Naive thymus-derived CD4-positive, alpha-beta T cell (primary cell): ENCODE data around the gene MRPS24. TPM values are rescaled to one million over a fixed set of nuclear protein-coding genes. Genes with fewer than 3 reads are reported as not detected.

Experiments used
- ATAC-seq: fragments of 150-1000 bp; cut with Tn5 transposase; 2 replicates; pipeline ENCODE4 v1.10.0; 2021; ENCODE audit warnings: mild to moderate bottlenecking, moderate library complexity
- CTCF ChIA-PET: fragments of 350-600 bp; sonication (Branson Sonifier 250); formaldehyde crosslinking; loops from one replicate; lab custom pipeline; 2021; ENCODE audit warnings: antibody characterized with exemption; lab: Charles Lee
- POLR2A ChIA-PET: fragments of 350-600 bp; sonication (Branson Sonifier 250); formaldehyde crosslinking; loops from one replicate; lab custom pipeline; 2021; ENCODE audit warnings: antibody characterized with exemption, inconsistent platforms; lab: Charles Lee
- DNase-seq, 9 donors: peaks; one replicate each; pipeline versions ENCODE4 v3.0.0 to v3.0.0-alpha.2; 2020 to 2022; ENCODE audit warnings: mixed read lengths in 1 of 9
- H3K27ac ChIP-seq: one replicate; pipeline ENCODE4 v1.7.0; 2013; ENCODE audit warnings: mild to moderate bottlenecking, low read depth, low read length, moderate library complexity
- H3K27me3 ChIP-seq, 2 donors: one replicate each; pipeline ENCODE4 v1.7.0; 2013; ENCODE audit warnings: low read length in 2 of 2, mild to moderate bottlenecking in 2 of 2, moderate library complexity in 2 of 2; ENCODE audit not compliant: control insufficient read depth in 2 of 2, insufficient read depth in 2 of 2
- H3K36me3 ChIP-seq, 3 experiments: 1 replicate in 2 of 3; 2 replicates in 1 of 3; pipeline ENCODE4 v1.7.0; 2013; ENCODE audit warnings: low read length in 3 of 3, mild to moderate bottlenecking in 3 of 3, moderate library complexity in 1 of 3; ENCODE audit not compliant: insufficient read depth in 3 of 3, control insufficient read depth in 2 of 3
- H3K4me1 ChIP-seq, 2 donors: one replicate each; pipeline ENCODE4 v1.7.0; 2013; ENCODE audit warnings: low read length in 2 of 2, mild to moderate bottlenecking in 2 of 2, moderate library complexity in 1 of 2; ENCODE audit not compliant: control insufficient read depth in 2 of 2, insufficient read depth in 2 of 2
- H3K4me3 ChIP-seq: 2 replicates; pipeline ENCODE4 v1.7.0; 2013; ENCODE audit warnings: mild to moderate bottlenecking, low read length
- H3K9me3 ChIP-seq, 3 experiments: 1 replicate in 2 of 3; 2 replicates in 1 of 3; pipeline ENCODE4 v1.7.0; 2013; ENCODE audit warnings: low read length in 3 of 3; ENCODE audit not compliant: control insufficient read depth in 2 of 3
- H3K27ac Mint-ChIP-seq, 9 donors: one replicate each; pipeline ENCODE4 v1.8.0; 2020 to 2022; ENCODE audit warnings: mixed read lengths in 9 of 9, mild to moderate bottlenecking in 8 of 9, moderate library complexity in 5 of 9, inconsistent platforms in 2 of 9
- H3K27me3 Mint-ChIP-seq, 5 donors: one replicate each; pipeline ENCODE4 v1.8.0; 2021 to 2022; ENCODE audit warnings: mixed read lengths in 5 of 5, mild to moderate bottlenecking in 1 of 5
- H3K36me3 Mint-ChIP-seq, 5 donors: one replicate each; pipeline ENCODE4 v1.8.0; 2020 to 2022; ENCODE audit warnings: mixed read lengths in 5 of 5, mild to moderate bottlenecking in 3 of 5, inconsistent platforms in 1 of 5
- H3K4me1 Mint-ChIP-seq, 7 donors: one replicate each; pipeline ENCODE4 v1.8.0; 2020 to 2022; ENCODE audit warnings: mixed read lengths in 7 of 7, mild to moderate bottlenecking in 3 of 7, inconsistent platforms in 1 of 7
- H3K4me3 Mint-ChIP-seq, 10 donors: one replicate each; pipeline ENCODE4 v1.8.0; 2020 to 2022; ENCODE audit warnings: mild to moderate bottlenecking in 10 of 10, mixed read lengths in 10 of 10, moderate library complexity in 6 of 10, inconsistent platforms in 2 of 10
- H3K9me3 Mint-ChIP-seq, 11 donors: one replicate each; pipeline ENCODE4 v1.8.0; 2020 to 2022; ENCODE audit warnings: mixed read lengths in 11 of 11, mild to moderate bottlenecking in 4 of 11, inconsistent platforms in 1 of 11, moderate library complexity in 1 of 11
- intact Hi-C, 2 donors: fragments of 100-400 bp; cut with micrococcal nuclease; formaldehyde crosslinking; loops; one replicate each; pipeline ENCODE4 v1.15.1; 2023
- polyA plus RNA-seq, 2 donors: library from polyadenylated mRNA; unstranded; fragments of 300-500 nt; fragmentation: Illumina TruSeq; gene quantifications; one replicate each; pipeline ENCODE4 v1.2.3, GENCODE V29; 2021
- total RNA-seq, 6 experiments: library from RNA in 5 of 6; stranded (reverse) in 5 of 6; gene quantifications; 1 replicate in 5 of 6; 2 replicates in 1 of 6; pipeline ENCODE4 v1.2.3 and lab custom pipeline; 2021 to 2026

MRPS24 gene
- total and polyA plus RNA-seq, 7 experiments from 2014 or later, result 44.2 to 187 (median 62.7) TPM

DNA sequence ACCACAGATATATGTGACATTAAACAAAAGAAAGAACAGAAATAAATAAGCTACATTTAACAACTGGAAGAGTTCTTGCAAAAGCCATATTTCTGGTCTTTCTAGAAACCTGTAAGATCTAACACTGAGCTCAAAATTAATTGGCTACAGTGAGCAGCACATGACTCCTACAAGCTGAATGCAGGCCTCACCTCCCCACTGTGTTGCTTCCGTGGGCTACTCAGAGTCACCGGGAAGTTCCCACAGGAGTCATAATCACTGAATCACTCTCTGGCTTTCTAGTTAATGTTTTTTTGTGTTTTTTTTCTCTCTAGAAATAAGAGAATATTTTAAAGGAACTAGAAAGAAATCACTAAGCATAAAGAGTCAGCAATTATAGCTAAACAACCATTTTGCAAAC, 10.2 kb upstream of the MRPS24 start:
- ChIA-PET CTCF (interaction anchor here (0.6 kb wide), 1 partner anchor 144 kb away, joined by 5 read pairs; no protein-coding TSS in a partner anchor), POLR2A (interaction anchor here (0.7 to 0.8 kb wide), 2 partner anchors 10 to 71 kb away, joined by 3 read pairs; partner anchors contain the start of gene MRPS24)
- H3K9me3 ChIP-seq, result no peaks in the 10 kb centered on the region
- Mint-ChIP-seq H3K4me1 (peaks cover 0 to 7% (median 0%) of the 10 kb centered on the region in 7 donors), H3K36me3 (peaks cover 18 to 74% (median 33%) of the 10 kb centered on the region in 5 donors), H3K27me3 (no peaks in the 10 kb centered on the region), H3K4me3 (no peak overlapping the region), H3K9me3 (no peaks in the 10 kb centered on the region), H3K27ac (no peak overlapping the region)
- H3K27ac ChIP-seq, result no peak overlapping the region
- peaks cover 15 to 82% (median 17%) of the 10 kb centered on the region in 3 experiments for H3K36me3 ChIP-seq
- no peak overlapping the region for H3K4me3 ChIP-seq
- intact Hi-C loops, result no loop called here
- H3K4me1 ChIP-seq, result no peaks in the 10 kb centered on the region
- H3K27me3 ChIP-seq, result no peaks in the 10 kb centered on the region
- ATAC-seq, result no peak
- DNase-seq, result no peak

DNA sequence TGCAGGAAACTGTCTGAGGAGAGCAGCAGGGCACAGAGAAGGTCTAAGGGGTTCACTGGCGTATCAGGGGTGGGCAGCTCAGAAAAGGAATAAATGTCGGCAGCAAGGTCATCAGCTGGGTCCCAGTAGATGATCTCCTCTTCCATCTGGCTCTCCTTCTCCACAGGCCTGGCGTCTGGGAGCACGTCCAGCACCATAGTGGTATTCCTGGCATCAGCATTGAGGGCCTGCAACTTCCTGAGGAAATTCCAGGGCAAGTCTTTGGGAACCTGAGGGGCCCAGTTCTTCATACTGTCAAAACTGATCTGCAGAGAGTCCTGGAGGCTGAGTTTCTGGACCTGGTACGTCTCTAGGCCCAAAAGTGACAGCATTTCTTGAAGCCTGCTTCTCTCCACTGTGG, 9.6 kb upstream of the MRPS24 start:
- H3K36me3 Mint-ChIP-seq, result peaks cover 18 to 68% (median 30%) of the 10 kb centered on the region in 5 donors
- ATAC-seq (no peak), DNase-seq (no peak)
- no peaks in the 10 kb centered on the region for H3K9me3 ChIP-seq
- peaks cover 0 to 4% (median 0%) of the 10 kb centered on the region in 7 donors for H3K4me1 Mint-ChIP-seq
- peak overlapping the region in 1 of 9 donors; percentile 50 for H3K27ac Mint-ChIP-seq
- H3K9me3 Mint-ChIP-seq, result no peaks in the 10 kb centered on the region
- POLR2A ChIA-PET, result interaction anchor here (0.8 kb wide), 1 partner anchor 9 kb away, joined by 3 read pairs; the partner anchor contains the start of gene MRPS24
- H3K36me3 ChIP-seq, result peaks cover 12 to 76% (median 15%) of the 10 kb centered on the region in 3 experiments
- H3K27me3 ChIP-seq, result no peaks in the 10 kb centered on the region
- no peak overlapping the region for H3K4me3 ChIP-seq
- no peak overlapping the region for H3K4me3 Mint-ChIP-seq
- CTCF ChIA-PET, result no interaction called here
- H3K27me3 Mint-ChIP-seq, result no peaks in the 10 kb centered on the region
- no peak overlapping the region for H3K27ac ChIP-seq
- intact Hi-C loops, result no loop called here
- no peaks in the 10 kb centered on the region for H3K4me1 ChIP-seq

DNA sequence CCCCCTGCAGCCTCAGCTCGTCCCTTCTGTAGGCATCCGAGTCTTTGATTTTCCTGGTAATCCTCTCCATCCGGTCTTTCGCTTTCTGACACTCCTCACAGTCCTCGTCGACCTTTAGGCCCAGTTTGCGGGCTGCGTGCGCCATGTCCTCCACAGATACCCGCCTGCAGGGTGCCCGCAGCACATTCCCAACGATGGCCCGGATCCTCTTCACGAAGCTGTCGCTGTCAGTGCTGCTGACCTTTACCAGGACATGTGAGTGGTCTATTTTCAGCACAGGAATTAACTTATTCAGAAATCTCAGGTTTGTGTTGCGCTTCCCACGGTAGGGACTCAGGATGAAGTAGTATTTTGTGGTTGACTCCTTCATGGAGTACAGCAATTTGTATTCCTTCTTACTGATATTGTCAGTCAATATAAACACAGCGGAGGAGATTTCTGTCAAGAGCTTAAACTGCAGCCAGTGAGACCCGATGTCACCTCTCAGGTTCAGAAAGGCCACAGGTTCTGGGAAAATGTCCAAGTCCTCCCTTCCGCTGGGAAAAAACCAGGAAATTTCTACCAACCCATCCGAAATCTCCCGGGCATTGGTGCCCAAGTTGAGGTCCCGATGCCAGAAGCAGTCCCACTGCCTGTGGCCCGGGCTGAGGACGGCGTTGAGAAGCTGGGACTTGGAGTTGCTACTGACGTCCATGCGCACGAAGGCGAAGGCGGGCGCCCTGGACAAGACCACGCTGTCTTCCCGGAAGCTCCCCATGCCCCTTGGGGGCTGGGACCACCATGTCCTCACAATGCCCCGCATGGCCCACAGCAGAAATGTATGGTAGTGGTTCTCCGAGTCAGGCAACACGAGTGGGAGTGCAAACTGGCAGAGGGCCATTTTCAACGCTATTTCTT, 8.9 kb upstream of the MRPS24 start:
- no peak overlapping the region for H3K4me3 Mint-ChIP-seq
- H3K36me3 ChIP-seq, result peaks cover 12 to 71% (median 15%) of the 10 kb centered on the region in 3 experiments
- no peak overlapping the region for H3K27ac ChIP-seq
- DNase-seq (no peak), ATAC-seq (no peak)
- H3K27me3 ChIP-seq, result no peaks in the 10 kb centered on the region
- H3K9me3 ChIP-seq, result no peaks in the 10 kb centered on the region
- H3K4me1 Mint-ChIP-seq, result peaks cover 0 to 3% (median 0%) of the 10 kb centered on the region in 7 donors
- CTCF ChIA-PET, result no interaction called here
- H3K36me3 Mint-ChIP-seq, result peaks cover 14 to 63% (median 33%) of the 10 kb centered on the region in 5 donors
- H3K4me1 ChIP-seq, result no peaks in the 10 kb centered on the region
- no peak overlapping the region for H3K4me3 ChIP-seq
- no peaks in the 10 kb centered on the region for H3K27me3 Mint-ChIP-seq
- intact Hi-C loops, result no loop called here
- peaks cover 0 to 2% (median 0%) of the 10 kb centered on the region in 11 donors for H3K9me3 Mint-ChIP-seq
- H3K27ac Mint-ChIP-seq, result peak overlapping the region in 1 of 9 donors; percentile 50
- POLR2A ChIA-PET, result no interaction called here

DNA sequence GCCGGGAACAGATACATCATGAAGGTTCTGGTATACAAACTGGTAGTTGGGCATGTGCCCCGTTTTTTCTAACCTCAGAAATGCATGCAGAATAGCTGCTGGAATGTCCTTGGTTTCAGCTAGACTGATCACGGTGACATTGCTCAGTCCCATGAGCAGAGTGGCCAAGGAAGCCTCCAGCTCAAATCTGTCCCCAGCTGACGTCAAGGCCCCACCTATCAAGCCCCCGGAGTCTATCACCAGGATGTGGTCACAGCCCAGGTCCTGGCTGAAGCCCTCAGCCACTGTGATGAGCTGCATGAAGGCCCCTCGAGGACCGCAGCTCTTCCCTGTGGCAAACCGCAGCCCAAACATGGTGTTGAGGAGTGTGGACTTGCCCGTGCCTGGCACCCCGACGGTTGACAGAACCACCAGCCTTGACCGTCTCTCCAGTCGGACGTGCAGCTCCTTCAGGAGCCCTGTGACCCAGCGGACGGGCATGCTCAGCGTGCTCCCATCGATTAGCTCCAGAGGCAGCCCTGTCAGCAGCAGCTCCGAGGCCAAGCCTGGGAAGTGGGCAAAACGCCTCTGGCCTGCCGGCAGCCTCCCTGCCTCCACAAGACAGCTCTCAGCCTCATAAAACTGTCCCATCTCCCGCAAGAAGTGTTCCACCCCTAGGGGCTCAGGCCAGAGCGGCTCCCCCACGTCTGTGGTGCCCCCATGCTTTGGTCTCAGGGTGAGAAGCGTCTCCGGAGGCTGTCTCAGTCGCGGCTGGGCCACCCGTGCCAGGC, 7.8 kb upstream of the MRPS24 start:
- no peak overlapping the region for H3K27ac ChIP-seq
- ATAC-seq, result no peak
- ChIA-PET CTCF (no interaction called here), POLR2A (interaction anchor here (1.0 to 1.1 kb wide), 2 partner anchors 9 to 17 kb away, joined by 3 read pairs; no protein-coding TSS in a partner anchor)
- peaks cover 14 to 59% (median 33%) of the 10 kb centered on the region in 5 donors for H3K36me3 Mint-ChIP-seq
- H3K4me1 ChIP-seq, result no peaks in the 10 kb centered on the region
- H3K4me1 Mint-ChIP-seq, result peaks cover 0 to 3% (median 0%) of the 10 kb centered on the region in 7 donors
- DNase-seq, result no peak
- H3K27me3 Mint-ChIP-seq, result no peaks in the 10 kb centered on the region
- intact Hi-C loops, result no loop called here
- no peaks in the 10 kb centered on the region for H3K9me3 ChIP-seq
- H3K27ac Mint-ChIP-seq, result peak overlapping the region in 1 of 9 donors; percentile 21
- peaks cover 0 to 2% (median 0%) of the 10 kb centered on the region in 11 donors for H3K9me3 Mint-ChIP-seq
- H3K36me3 ChIP-seq, result peaks cover 12 to 71% (median 15%) of the 10 kb centered on the region in 3 experiments
- no peak overlapping the region for H3K4me3 ChIP-seq
- H3K4me3 Mint-ChIP-seq, result no peak overlapping the region
- H3K27me3 ChIP-seq, result no peaks in the 10 kb centered on the region

DNA sequence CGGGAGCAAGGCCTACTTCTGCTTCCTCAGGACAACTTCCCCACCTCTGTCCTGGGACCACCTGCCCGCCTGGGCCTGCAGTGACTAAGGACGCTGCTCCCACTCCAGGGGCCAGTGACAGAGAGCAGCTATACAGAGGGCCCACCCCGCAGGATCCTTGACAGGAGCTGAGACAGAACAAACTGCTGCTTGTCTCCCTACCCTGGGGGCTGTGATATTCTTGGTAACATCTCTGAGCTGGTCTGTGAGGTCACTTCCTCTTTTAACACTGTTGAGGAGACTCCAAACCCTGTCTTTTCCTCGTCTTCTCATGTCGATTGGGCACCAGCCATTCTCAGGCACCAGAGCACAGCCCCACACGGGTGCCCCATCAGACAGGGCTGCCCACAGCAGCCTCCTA, 6.9 kb upstream of the MRPS24 start:
- Histone ChIP-seq H3K4me1 (no peaks in the 10 kb centered on the region), H3K36me3 (peaks cover 9 to 63% (median 15%) of the 10 kb centered on the region in 3 experiments), H3K27me3 (no peaks in the 10 kb centered on the region), H3K27ac (no peak overlapping the region), H3K4me3 (no peak overlapping the region), H3K9me3 (no peaks in the 10 kb centered on the region)
- no peak for DNase-seq
- Mint-ChIP-seq H3K4me1 (peaks cover 0 to 3% (median 0%) of the 10 kb centered on the region in 7 donors), H3K27me3 (no peaks in the 10 kb centered on the region), H3K27ac (no peak overlapping the region), H3K4me3 (no peak overlapping the region), H3K36me3 (peaks cover 9 to 51% (median 27%) of the 10 kb centered on the region in 5 donors), H3K9me3 (peaks cover 0 to 2% (median 0%) of the 10 kb centered on the region in 11 donors)
- ChIA-PET POLR2A (interaction anchor here (1.0 to 1.1 kb wide), 2 partner anchors 8 to 18 kb away, joined by 3 read pairs; no protein-coding TSS in a partner anchor), CTCF (no interaction called here)
- intact Hi-C loops, result no loop called here
- peak; percentile 51 for ATAC-seq

DNA sequence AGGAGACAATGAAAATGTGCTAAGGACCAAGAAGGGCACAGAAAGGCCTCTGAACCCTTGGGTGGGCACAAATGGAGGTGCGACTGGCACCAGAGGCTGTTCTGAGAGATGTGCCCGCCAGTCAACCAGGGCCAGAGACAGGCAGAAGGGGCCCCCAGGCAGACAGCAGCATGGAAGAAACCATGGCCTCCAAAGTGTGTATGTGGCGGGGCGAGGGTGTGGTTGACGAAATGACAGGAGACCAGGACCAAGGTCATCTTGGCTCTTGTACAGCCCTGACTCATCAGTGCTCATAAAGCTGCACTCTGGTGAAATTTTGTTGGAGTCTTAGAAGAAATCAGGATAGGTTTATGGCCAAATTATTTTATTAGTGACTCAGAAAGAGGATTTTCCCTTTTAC, 4.0 kb upstream of the MRPS24 start:
- no peaks in the 10 kb centered on the region for H3K27me3 ChIP-seq
- intact Hi-C loops, result no loop called here
- no peaks in the 10 kb centered on the region for H3K27me3 Mint-ChIP-seq
- H3K9me3 Mint-ChIP-seq, result peaks cover 0 to 2% (median 0%) of the 10 kb centered on the region in 11 donors
- no peak overlapping the region for H3K4me3 Mint-ChIP-seq
- peaks cover 0 to 16% (median 16%) of the 10 kb centered on the region in 7 donors for H3K4me1 Mint-ChIP-seq
- ATAC-seq (no peak), DNase-seq (no peak)
- CTCF ChIA-PET, result no interaction called here
- H3K27ac ChIP-seq, result no peak overlapping the region
- H3K36me3 ChIP-seq, result peaks cover 0 to 33% (median 3%) of the 10 kb centered on the region in 3 experiments
- H3K27ac Mint-ChIP-seq, result peak overlapping the region in 2 of 9 donors; percentile 25 to 46
- POLR2A ChIA-PET, result no interaction called here
- peaks cover 10 to 12% of the 10 kb centered on the region in 2 donors for H3K4me1 ChIP-seq
- no peak overlapping the region for H3K4me3 ChIP-seq
- no peaks in the 10 kb centered on the region for H3K9me3 ChIP-seq
- H3K36me3 Mint-ChIP-seq, result peaks cover 5 to 31% (median 20%) of the 10 kb centered on the region in 5 donors
